AG04450 (cell line): Measurements from ENCODE around the gene ETV4. TPM values are rescaled to one million over a fixed set of nuclear protein-coding genes. Genes with fewer than 3 reads are reported as not detected.

Experiments
- CTCF ChIA-PET: fragments of 300-600, 350-600 bp; formaldehyde crosslinking; extraction: SDS; loops from one replicate; lab custom pipeline; 2022; ENCODE audit warnings: antibody characterized with exemption, inconsistent platforms; lab: Charles Lee
- POLR2A ChIA-PET: fragments of 350-600 bp; formaldehyde crosslinking; extraction: SDS; loops from one replicate; lab custom pipeline; 2021; ENCODE audit warnings: antibody characterized with exemption, inconsistent platforms; lab: Yijun Ruan, JAX
- DNase-seq: peaks from one replicate; pipeline ENCODE4 v3.0.0-alpha.2; 2011; ENCODE audit warnings: low read depth, low spot score
- H3K27ac ChIP-seq: one replicate; pipeline ENCODE4 v1.5.1; 2012; ENCODE audit warnings: low read depth, low read length, control low read depth
- H3K27me3 ChIP-seq: one replicate; pipeline ENCODE4 v1.6.0; 2012; ENCODE audit warnings: low read length; ENCODE audit not compliant: control insufficient read depth, insufficient read depth
- H3K4me3 ChIP-seq: 2 replicates; pipeline ENCODE4 v1.5.1; 2011; ENCODE audit warnings: mild to moderate bottlenecking, low read depth, low read length, control low read depth
- H3K9me3 ChIP-seq: 2 replicates; pipeline ENCODE4 v1.5.1; 2012; ENCODE audit warnings: low read length; ENCODE audit not compliant: control insufficient read depth, insufficient read depth
- CTCF ChIP-seq: IDR thresholded peaks from 2 replicates; pipeline ENCODE4 v1.5.1; 2011; ENCODE audit warnings: low read depth, low read length, control low read depth, inconsistent platforms
- polyA plus RNA-seq: library from polyadenylated mRNA; depleted of rRNA; stranded (reverse); fragments of >200 nt; gene quantifications from 2 replicates; pipeline ENCODE4 v1.2.3, GENCODE V29; 2011

ETV4 gene
- polyA plus RNA-seq, 1 experiment: 6.7 TPM

GRCh38 chr17:43547189-43547550 is 1.0 kb upstream of the ETV4 start:
- H3K27ac ChIP-seq: no peak overlapping the region
- ChIA-PET CTCF (interaction anchor here (1.0 to 1.1 kb wide), 3 partner anchors 63 to 132 kb away, joined by 3 to 4 read pairs (median 4); partner anchors contain the start of gene DHX8), POLR2A (interaction anchor here (1.6 to 2.3 kb wide), 3 partner anchors 17 to 179 kb away, joined by 3 to 16 read pairs (median 8); partner anchors contain the start of gene ARL4D)
- TF ChIP-seq CTCF: no peak
- DNase-seq: no peak
- no peaks in the 10 kb centered on the region for H3K9me3 ChIP-seq
- H3K4me3 ChIP-seq: no peak overlapping the region
- H3K27me3 ChIP-seq: no peaks in the 10 kb centered on the region

GRCh38 chr17:43545383-43545632 is 832 bp downstream of the ETV4 start:
- ChIA-PET POLR2A (interaction anchor here (0.6 to 1.0 kb wide), 6 partner anchors 15 to 234 kb away, joined by 3 to 18 read pairs (median 3); partner anchors contain the start of genes DHX8 and DUSP3), CTCF (interaction anchor here (1.0 kb wide), 1 partner anchor 132 kb away, joined by 5 read pairs; no protein-coding TSS in a partner anchor)
- peak overlapping the region; percentile 81 for H3K27ac ChIP-seq
- no peaks in the 10 kb centered on the region for H3K9me3 ChIP-seq
- H3K4me3 ChIP-seq: peak overlapping the region; percentile 68
- DNase-seq: no peak
- TF ChIP-seq CTCF: no peak
- H3K27me3 ChIP-seq: no peaks in the 10 kb centered on the region

GRCh38 chr17:43543771-43544575 is 2.2 kb downstream of the ETV4 start:
- H3K4me3 ChIP-seq: peak overlapping the region; percentile 68
- ChIA-PET POLR2A (interaction anchor here (0.7 kb wide), 1 partner anchor 13 kb away, joined by 3 read pairs; no protein-coding TSS in a partner anchor), CTCF (interaction anchor here (2.2 kb wide), 1 partner anchor 33 kb away, joined by 5 read pairs; no protein-coding TSS in a partner anchor)
- H3K27ac ChIP-seq: no peak overlapping the region
- TF ChIP-seq CTCF: no peak
- no peaks in the 10 kb centered on the region for H3K27me3 ChIP-seq
- no peaks in the 10 kb centered on the region for H3K9me3 ChIP-seq
- no peak for DNase-seq

- TF ChIP-seq CTCF: no peak
- ChIA-PET POLR2A (interaction anchor here (0.7 kb wide), 1 partner anchor 12 kb away, joined by 3 read pairs; no protein-coding TSS in a partner anchor), CTCF (interaction anchor here (0.9 to 2.2 kb wide), 2 partner anchors 33 to 151 kb away, joined by 3 to 5 read pairs; no protein-coding TSS in a partner anchor)
- H3K27ac ChIP-seq: peak overlapping the region; percentile 11
- peak overlapping the region; percentile 12; the same call in 1 of the 2 replicates for H3K4me3 ChIP-seq
- H3K27me3 ChIP-seq: no peaks in the 10 kb centered on the region
- H3K9me3 ChIP-seq: no peaks in the 10 kb centered on the region
- no peak for DNase-seq
These were observed 2.8 kb downstream of the ETV4 start for GRCh38 chr17:43543300-43543699.

- ChIA-PET POLR2A (no interaction called here), CTCF (interaction anchor here (0.7 to 2.2 kb wide), 3 partner anchors 34 to 151 kb away, joined by 3 to 5 read pairs (median 4); partner anchors contain the start of gene DHX8)
- Histone ChIP-seq H3K27ac (no peak overlapping the region), H3K27me3 (no peaks in the 10 kb centered on the region), H3K9me3 (no peaks in the 10 kb centered on the region), H3K4me3 (no peak overlapping the region)
- no peak for TF ChIP-seq CTCF
- DNase-seq: no peak
These were observed 3.3 kb downstream of the ETV4 start for GRCh38 chr17:43542859-43543258.
